Measurements from ENCODE around the gene SPATA21.

Gene SPATA21

DNA sequence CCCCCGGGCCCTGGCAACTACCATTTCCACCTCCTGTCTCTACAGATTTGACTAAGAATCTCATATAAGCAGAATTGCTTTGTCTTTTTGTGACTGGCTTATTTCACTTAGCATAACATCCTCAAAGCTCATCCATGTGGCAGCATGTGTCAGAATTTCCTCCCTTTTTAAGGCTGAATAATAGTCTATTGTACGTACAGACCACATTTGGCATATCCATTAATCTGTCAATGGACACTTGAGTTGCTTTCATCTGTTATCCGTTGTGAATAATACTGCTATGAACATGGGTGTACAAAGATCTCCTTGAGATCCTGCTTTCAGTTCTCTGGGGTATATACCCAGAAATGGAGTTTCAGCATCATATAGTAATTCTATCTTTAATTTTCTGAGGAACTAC lies 24.0 kb downstream of the SPATA21 start:
- DNase-seq (ENCODE audit: low read depth): no peak
- TF ChIP-seq, protein P1, sequence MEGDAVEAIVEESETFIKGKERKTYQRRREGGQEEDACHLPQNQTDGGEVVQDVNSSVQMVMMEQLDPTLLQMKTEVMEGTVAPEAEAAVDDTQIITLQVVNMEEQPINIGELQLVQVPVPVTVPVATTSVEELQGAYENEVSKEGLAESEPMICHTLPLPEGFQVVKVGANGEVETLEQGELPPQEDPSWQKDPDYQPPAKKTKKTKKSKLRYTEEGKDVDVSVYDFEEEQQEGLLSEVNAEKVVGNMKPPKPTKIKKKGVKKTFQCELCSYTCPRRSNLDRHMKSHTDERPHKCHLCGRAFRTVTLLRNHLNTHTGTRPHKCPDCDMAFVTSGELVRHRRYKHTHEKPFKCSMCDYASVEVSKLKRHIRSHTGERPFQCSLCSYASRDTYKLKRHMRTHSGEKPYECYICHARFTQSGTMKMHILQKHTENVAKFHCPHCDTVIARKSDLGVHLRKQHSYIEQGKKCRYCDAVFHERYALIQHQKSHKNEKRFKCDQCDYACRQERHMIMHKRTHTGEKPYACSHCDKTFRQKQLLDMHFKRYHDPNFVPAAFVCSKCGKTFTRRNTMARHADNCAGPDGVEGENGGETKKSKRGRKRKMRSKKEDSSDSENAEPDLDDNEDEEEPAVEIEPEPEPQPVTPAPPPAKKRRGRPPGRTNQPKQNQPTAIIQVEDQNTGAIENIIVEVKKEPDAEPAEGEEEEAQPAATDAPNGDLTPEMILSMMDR (conservative IDR thresholded peaks at IDR 0.05; ENCODE audit: low read depth, low read length): no peak
- no peak overlapping the region for H3K4me3 ChIP-seq (ENCODE audit: low read length)

DNA sequence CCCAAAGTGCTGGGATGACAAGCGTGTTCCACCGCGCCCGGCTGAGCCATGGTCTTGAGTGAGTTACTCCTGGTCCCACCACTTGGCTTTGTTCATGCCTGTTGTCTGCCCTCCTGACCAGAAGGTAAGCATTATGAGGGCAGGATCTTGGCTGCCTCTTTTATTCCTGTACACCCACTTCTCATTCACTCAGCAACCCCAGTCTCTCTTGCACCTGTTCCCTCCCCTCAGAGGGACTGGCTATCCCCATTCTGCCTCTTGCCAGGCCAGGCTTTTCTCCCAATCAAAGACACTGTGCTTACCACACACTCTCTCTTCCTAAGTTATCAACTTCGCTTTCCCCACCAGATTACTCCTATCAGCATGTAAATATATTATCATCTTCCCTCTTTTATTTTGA lies 26.4 kb downstream of the SPATA21 start:
- TF ChIP-seq, protein P1 (conservative IDR thresholded peaks at IDR 0.05; ENCODE audit: low read depth, low read length): no peak
- H3K4me3 ChIP-seq (ENCODE audit: low read length): no peak overlapping the region
- DNase-seq (ENCODE audit: low read depth): no peak

DNA sequence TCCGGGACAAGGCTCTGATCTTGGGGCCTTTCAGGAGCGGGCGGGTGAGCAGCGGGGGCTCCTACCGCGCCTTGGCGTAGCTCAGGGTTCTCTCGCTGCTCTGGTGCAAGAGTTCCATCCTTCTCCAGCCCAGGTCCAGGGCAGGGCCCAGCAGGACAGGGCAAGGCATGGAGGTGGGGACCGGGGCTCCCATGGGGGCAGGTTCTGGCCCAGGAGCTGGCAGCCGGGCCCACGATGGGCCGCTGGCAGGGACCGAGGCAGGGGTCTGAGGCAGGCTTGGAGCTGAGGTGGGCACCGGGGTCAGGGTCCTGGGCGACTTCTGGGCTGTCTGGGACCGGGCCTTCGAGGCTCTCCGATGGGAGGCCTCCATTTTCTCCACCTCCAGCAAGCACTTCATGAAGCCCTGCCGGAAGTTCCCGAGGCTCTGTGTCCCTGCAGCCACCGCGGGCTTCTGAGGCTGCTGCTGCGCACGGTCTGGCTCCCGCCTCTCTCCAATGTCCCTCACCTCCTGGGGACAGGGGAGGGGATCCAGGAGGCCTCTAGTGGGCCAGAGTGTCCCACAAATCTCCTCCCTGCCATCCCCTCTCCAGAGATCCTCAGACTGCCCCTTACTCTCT lies 27.6 kb downstream of the SPATA21 start:
- TF ChIP-seq, protein P1 (conservative IDR thresholded peaks at IDR 0.05; ENCODE audit: low read depth, low read length): no peak
- no peak overlapping the region for H3K4me3 ChIP-seq (ENCODE audit: low read length)
- DNase-seq (ENCODE audit: low read depth): no peak

DNA sequence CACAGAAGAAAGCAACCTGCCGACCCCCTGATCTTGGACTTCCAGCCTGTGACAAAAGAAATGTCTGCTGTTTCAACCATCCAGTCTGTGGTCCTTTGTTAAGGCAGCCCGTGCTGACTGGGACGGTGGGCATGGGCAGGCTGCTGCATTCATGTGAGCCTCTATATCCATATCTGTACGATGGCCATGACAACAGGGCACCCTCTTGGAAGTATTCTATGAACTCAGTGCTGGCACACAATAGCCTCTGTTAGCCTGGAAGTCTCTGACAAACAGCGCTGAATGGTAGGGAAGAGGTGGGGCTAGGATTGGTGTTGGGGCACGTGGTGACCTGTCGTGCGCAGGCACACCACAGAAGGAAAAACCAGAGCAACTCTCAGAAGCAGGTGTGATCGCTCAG lies 30.4 kb downstream of the SPATA21 start:
- TF ChIP-seq, protein P1 (conservative IDR thresholded peaks at IDR 0.05; ENCODE audit: low read depth, low read length): no peak
- DNase-seq (ENCODE audit: low read depth): no peak
- H3K4me3 ChIP-seq (ENCODE audit: low read length): no peak overlapping the region

DNA sequence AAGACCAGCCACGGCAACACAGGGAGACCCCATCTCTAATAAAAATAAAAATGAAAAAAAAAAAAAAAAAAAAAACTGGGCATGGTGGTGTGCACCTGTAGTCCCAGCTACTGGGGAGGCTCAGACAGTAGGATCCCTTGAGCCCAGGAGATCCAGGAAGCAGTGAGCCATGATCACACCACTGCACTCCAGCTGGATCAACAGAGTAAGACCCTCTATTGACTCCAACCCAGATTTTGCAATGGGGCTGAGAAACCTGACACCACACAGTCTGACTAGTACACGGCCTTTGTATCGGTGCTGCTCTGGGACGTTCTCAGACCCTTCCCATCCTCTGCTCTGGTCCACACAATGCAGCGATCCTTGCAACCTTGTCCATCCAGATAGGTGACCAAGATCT lies 31.8 kb downstream of the SPATA21 start:
- no peak for DNase-seq (ENCODE audit: low read depth)
- H3K4me3 ChIP-seq (ENCODE audit: low read length): no peak overlapping the region
- TF ChIP-seq, protein P1 (conservative IDR thresholded peaks at IDR 0.05; ENCODE audit: low read depth, low read length): no peak

DNA sequence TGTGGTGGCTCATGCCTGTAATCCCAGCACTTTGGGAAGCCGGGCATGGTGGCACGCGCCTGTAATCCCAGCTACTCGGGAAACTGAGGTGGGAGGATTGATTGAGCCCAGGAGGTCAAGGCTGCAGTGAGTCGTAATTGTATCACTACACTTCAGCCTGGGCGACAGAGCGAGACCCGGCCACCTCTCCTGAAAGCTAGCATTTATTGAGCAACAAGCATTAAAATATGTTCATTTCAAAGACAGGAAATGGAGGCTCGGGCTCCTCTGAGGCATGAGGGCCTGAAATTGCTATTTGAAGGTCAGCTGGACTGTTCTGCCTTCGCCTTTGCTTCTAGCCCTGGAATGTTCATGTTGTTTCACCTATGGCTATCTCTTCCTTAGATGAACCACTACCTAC lies 34.5 kb downstream of the SPATA21 start:
- H3K4me3 ChIP-seq (ENCODE audit: low read length): no peak overlapping the region
- no peak for DNase-seq (ENCODE audit: low read depth)
- TF ChIP-seq, protein P1 (conservative IDR thresholded peaks at IDR 0.05; ENCODE audit: low read depth, low read length): no peak

DNA sequence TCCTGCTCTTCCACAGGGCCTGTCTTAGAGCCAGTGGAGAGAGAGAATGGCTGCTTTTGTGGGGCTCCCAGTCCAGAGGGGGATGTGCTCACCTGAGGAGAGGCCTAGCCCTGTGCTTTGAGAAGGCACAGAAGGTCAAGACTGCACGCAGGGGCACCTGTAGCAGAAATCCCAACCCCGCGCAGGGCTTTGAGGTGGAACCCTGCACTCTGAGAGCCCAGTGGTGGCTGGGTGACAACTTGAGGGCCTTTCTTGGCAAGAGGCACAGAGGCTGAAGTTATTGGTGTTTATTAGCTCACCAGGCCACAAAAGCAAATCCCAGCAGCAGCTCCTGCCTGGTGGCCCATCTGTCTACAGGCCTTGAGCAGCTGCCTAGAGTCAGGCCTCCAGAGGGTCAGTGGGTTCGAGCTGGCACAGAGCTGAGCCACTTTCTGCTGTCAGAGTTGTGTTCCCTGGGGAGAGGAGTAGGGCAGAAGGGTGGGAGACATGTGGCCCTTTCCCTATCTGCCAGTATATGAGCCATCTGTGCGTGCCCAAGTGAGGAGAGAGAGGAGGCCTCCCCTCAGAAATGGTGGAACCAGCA lies 38.8 kb downstream of the SPATA21 start:
- TF ChIP-seq, protein P1 (conservative IDR thresholded peaks at IDR 0.05; ENCODE audit: low read depth, low read length): no peak
- H3K4me3 ChIP-seq (ENCODE audit: low read length): no peak overlapping the region
- DNase-seq (ENCODE audit: low read depth): no peak

Data from retinal pigment epithelial cell (primary cell).